K562 (cell line): ENCODE results near the gene ZNF48. TPM values are rescaled to one million over a fixed set of nuclear protein-coding genes. Genes with fewer than 3 reads are reported as not detected.

Experiments
- BCLAF1 ChIP-seq, 2 experiments: fragments of 450-650 bp in 1 of 2; IDR thresholded peaks; 2 replicates each; pipeline ENCODE4 v1.6.1; 2011 to 2017; ENCODE audit warnings: low read depth in 2 of 2, antibody characterized with exemption in 1 of 2, borderline replicate concordance in 1 of 2, low read length in 1 of 2, mild to moderate bottlenecking in 1 of 2, mixed read lengths in 1 of 2; ENCODE audit not compliant: control insufficient read depth in 1 of 2
- CHCHD3 ChIP-seq: fragments of 250-450 bp; sonication (Bioruptor Pico); IDR thresholded peaks from 2 replicates; pipeline ENCODE4 v2.1.2; 2022; ENCODE audit warnings: mild to moderate bottlenecking
- DEAF1 ChIP-seq: fragments of 450-650 bp; formaldehyde crosslinking; IDR thresholded peaks from 2 replicates; pipeline ENCODE4 v1.4.0; 2020; ENCODE audit warnings: mild to moderate bottlenecking, moderate library complexity
- DLX4 ChIP-seq: fragments of 250-450 bp; sonication (Bioruptor Pico); IDR thresholded peaks from 2 replicates; pipeline ENCODE4 v1.6.1; 2021; ENCODE audit warnings: mild to moderate bottlenecking
- ERF ChIP-seq: fragments of 450-650 bp; formaldehyde crosslinking; IDR thresholded peaks from 2 replicates; pipeline ENCODE4 v1.4.0; 2020; ENCODE audit warnings: mild to moderate bottlenecking, mixed read lengths
- GABPB2 ChIP-seq: fragments of 250-450 bp; sonication (Bioruptor Pico); conservative IDR thresholded peaks from 2 replicates; pipeline ENCODE4 v1.5.1; 2021; ENCODE audit warnings: mild to moderate bottlenecking
- HOMEZ ChIP-seq: fragments of 250-450 bp; sonication (Bioruptor Pico); IDR thresholded peaks from 2 replicates; pipeline ENCODE4 v1.4.0; 2020; ENCODE audit warnings: mild to moderate bottlenecking, moderate library complexity
- KDM2B ChIP-seq: fragments of 250-450 bp; sonication (Bioruptor Pico); IDR thresholded peaks from 2 replicates; pipeline ENCODE4 v1.8.0; 2021; ENCODE audit warnings: mild to moderate bottlenecking, moderate library complexity
- NR4A1 ChIP-seq, 2 experiments: fragments of 250-450 bp in 1 of 2; fragments of 450-650 bp in 1 of 2; sonication (Bioruptor Pico) in 1 of 2; IDR thresholded peaks; 2 replicates each; pipeline versions ENCODE4 v1.4.0 to v1.6.1; 2016 to 2020; ENCODE audit warnings: mild to moderate bottlenecking in 2 of 2, missing compliant biosample characterization in 1 of 2, missing genetic modification characterization in 1 of 2, moderate library complexity in 1 of 2
- U2AF2 ChIP-seq: fragments of 200-400 bp; formaldehyde crosslinking; optimal IDR thresholded peaks from 2 replicates; pipeline ENCODE3; 2017; ENCODE audit warnings: low read depth, mild to moderate bottlenecking, low read length
- XRCC3 ChIP-seq: fragments of 450-650 bp; IDR thresholded peaks from 2 replicates; pipeline ENCODE4 v1.6.1; 2017; ENCODE audit warnings: mild to moderate bottlenecking, moderate library complexity
- ZFPM2 ChIP-seq: fragments of 250-450 bp; sonication (Bioruptor Pico); IDR thresholded peaks from 2 replicates; pipeline ENCODE4 v1.5.1; 2022; ENCODE audit warnings: mild to moderate bottlenecking
- ZNF121 ChIP-seq: sonication (generic); formaldehyde crosslinking; conservative IDR thresholded peaks from 2 replicates; pipeline ENCODE4 v1.8.0; 2022; ENCODE audit warnings: missing genetic modification reagents
- ZNF280A ChIP-seq: fragments of 450-650 bp; IDR thresholded peaks from 2 replicates; pipeline ENCODE4 v1.6.1; 2018; ENCODE audit warnings: mild to moderate bottlenecking, low read depth; ENCODE audit not compliant: partially characterized antibody
- polyA plus RNA-seq, 8 experiments: library from polyadenylated mRNA; depleted of rRNA in 4 of 8; stranded (reverse) in 5 of 8; unstranded in 3 of 8; fragments of >200 nt; fragmentation: Nextera tagmentation in 2 of 8; fragmentation: Illumina TruSeq in 1 of 8; extraction: Ambion mirVana in 2 of 8; extraction: Trizol in 1 of 8; gene quantifications; 2 replicates each; pipeline versions ENCODE4 v1.2.1 to v1.2.3, GENCODE V29; 2011 to 2014; ENCODE audit warnings: inconsistent platforms in 1 of 8, missing spikeins in 1 of 8
- total RNA-seq, 7 experiments: library from RNA; depleted of rRNA in 6 of 7; stranded (reverse); fragments of >200 nt in 6 of 7; fragmentation: Illumina TruSeq in 2 of 7; extraction: Trizol in 2 of 7; gene quantifications; 2 replicates each; pipeline versions ENCODE4 v1.2.1 to v1.2.3, GENCODE V29; 2011 to 2021; ENCODE audit warnings: low replicate concordance in 1 of 7

Gene ZNF48
- total and polyA plus RNA-seq, 9 of the 15 experiments (the other 6 are each of a cell fraction or from before 2014, with no cell fraction given): 0.38 to 11.6 (median 4.7) TPM

GRCh38 chr16:30355144-30355953 is 39.9 kb upstream of the ZNF48 start, which contains the start of gene CD2BP2 (continued):
- TF ChIP-seq BCLAF1 (IDR thresholded peaks at IDR 0.05; ENCODE audit: borderline replicate concordance in 1 of 2, control insufficient read depth in 1 of 2, low read depth in 2 of 2, low read length in 1 of 2) (no peak), DEAF1 (CRISPR knock-in tag) (no peak), HOMEZ (CRISPR knock-in tag) (no peak), ZNF280A (no peak), ERF (CRISPR knock-in tag) (no peak; the same call in 1 of the 2 replicates), U2AF2 (no peak), XRCC3 (no peak), GABPB2 (no peak), DLX4 (CRISPR knock-in tag) (no peak), ZNF121 (CRISPR knock-in tag) (no peak), KDM2B (CRISPR knock-in tag) (no peak), CHCHD3 (CRISPR knock-in tag) (no peak), NR4A1 (CRISPR knock-in tag; IDR thresholded peaks at IDR 0.05) (no peak), NR4A1 (tag; IDR thresholded peaks at IDR 0.05) (0 out of 2 replicates have a peak, but pooled peaks have one; percentile 44), ZFPM2 (CRISPR knock-in tag) (no peak)
